Measurements from ENCODE around the gene DCANP1. TPM values are rescaled to one million over a fixed set of nuclear protein-coding genes. Genes with fewer than 3 reads are reported as not detected.

The DCANP1 gene
- total RNA-seq, 1 donor from 2014 or later = not detected

- no peak for DNase-seq (ENCODE audit: extremely low spot score, unreplicated experiment)
- H3K9me3 Mint-ChIP-seq = no peaks in the 10 kb centered on the region
- H3K36me3 Mint-ChIP-seq = no peaks in the 10 kb centered on the region
- no peak overlapping the region for H3K27ac Mint-ChIP-seq
- TF ChIP-seq, protein P1, sequence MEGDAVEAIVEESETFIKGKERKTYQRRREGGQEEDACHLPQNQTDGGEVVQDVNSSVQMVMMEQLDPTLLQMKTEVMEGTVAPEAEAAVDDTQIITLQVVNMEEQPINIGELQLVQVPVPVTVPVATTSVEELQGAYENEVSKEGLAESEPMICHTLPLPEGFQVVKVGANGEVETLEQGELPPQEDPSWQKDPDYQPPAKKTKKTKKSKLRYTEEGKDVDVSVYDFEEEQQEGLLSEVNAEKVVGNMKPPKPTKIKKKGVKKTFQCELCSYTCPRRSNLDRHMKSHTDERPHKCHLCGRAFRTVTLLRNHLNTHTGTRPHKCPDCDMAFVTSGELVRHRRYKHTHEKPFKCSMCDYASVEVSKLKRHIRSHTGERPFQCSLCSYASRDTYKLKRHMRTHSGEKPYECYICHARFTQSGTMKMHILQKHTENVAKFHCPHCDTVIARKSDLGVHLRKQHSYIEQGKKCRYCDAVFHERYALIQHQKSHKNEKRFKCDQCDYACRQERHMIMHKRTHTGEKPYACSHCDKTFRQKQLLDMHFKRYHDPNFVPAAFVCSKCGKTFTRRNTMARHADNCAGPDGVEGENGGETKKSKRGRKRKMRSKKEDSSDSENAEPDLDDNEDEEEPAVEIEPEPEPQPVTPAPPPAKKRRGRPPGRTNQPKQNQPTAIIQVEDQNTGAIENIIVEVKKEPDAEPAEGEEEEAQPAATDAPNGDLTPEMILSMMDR (conservative IDR thresholded peaks at IDR 0.05) = no peak
- no peak overlapping the region for H3K4me3 Mint-ChIP-seq
- H3K27me3 Mint-ChIP-seq = peaks cover 51% of the 10 kb centered on the region
- peaks cover 7% of the 10 kb centered on the region for H3K4me1 Mint-ChIP-seq (ENCODE audit: unreplicated experiment)
Observed at GRCh38 chr5:135458356-135458755, 11.2 kb upstream of the DCANP1 start.

- Mint-ChIP-seq H3K36me3 (no peaks in the 10 kb centered on the region), H3K4me1 (ENCODE audit: unreplicated experiment) (peaks cover 5% of the 10 kb centered on the region), H3K9me3 (no peaks in the 10 kb centered on the region), H3K27me3 (peaks cover 47% of the 10 kb centered on the region), H3K4me3 (no peak overlapping the region), H3K27ac (no peak overlapping the region)
- TF ChIP-seq, protein P1 (conservative IDR thresholded peaks at IDR 0.05) = peak; percentile 90
- no peak for DNase-seq (ENCODE audit: extremely low spot score, unreplicated experiment)
Observed at GRCh38 chr5:135457424-135458071, 10.4 kb upstream of the DCANP1 start.

DNA sequence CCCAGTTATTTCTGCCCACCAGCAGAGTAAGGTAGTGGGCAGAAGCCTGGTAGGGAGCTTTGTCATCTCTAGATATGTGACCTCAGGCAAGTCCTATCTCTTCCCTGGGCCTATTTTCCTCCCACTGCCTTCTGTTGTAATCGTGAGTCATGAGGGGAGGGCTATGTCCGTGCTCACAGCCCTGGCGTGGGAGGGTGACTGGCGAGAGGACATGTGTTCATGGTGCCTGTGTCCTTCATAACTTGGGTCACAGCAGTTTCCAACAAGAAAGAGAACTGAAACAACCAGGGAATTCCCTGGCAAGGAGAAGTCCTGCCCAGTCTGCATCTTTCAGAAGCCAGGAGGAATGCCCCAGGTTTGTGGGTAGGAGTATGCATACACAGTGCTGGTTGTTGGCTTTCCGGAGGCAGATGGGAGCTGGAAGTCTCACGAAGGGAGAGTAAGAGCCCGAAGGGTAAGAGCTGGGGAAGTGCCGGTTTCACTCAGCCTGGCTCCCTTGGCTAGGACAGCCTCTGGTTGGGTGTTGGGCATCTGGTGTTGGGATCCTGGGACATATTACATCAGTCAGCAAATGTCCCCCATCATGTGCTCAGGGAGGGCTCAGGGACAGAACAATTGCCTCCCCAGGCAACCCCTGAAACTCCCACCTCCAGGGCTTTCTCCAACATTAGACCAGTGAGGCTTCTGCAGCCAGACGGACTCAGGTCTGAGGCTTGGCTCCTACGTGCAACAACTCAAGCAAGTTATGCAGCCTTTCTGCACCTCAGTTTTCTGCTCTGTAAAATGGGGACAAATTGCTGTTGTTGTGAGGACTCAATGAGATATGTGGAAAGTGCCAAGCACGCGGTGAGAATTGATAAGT lies 9.3 kb upstream of the DCANP1 start:
- H3K9me3 Mint-ChIP-seq = no peaks in the 10 kb centered on the region
- DNase-seq (ENCODE audit: extremely low spot score, unreplicated experiment) = no peak
- H3K4me3 Mint-ChIP-seq = no peak overlapping the region
- peaks cover 38% of the 10 kb centered on the region for H3K27me3 Mint-ChIP-seq
- H3K27ac Mint-ChIP-seq = no peak overlapping the region
- H3K4me1 Mint-ChIP-seq (ENCODE audit: unreplicated experiment) = no peaks in the 10 kb centered on the region
- TF ChIP-seq, protein P1 (conservative IDR thresholded peaks at IDR 0.05) = no peak
- H3K36me3 Mint-ChIP-seq = no peaks in the 10 kb centered on the region

- DNase-seq (ENCODE audit: extremely low spot score, unreplicated experiment) = no peak
- Mint-ChIP-seq H3K27me3 (peaks cover 35% of the 10 kb centered on the region), H3K9me3 (no peaks in the 10 kb centered on the region), H3K4me1 (ENCODE audit: unreplicated experiment) (no peaks in the 10 kb centered on the region), H3K27ac (no peak overlapping the region), H3K36me3 (no peaks in the 10 kb centered on the region), H3K4me3 (no peak overlapping the region)
- TF ChIP-seq, protein P1 (conservative IDR thresholded peaks at IDR 0.05) = no peak
Observed at GRCh38 chr5:135455876-135456237, 8.7 kb upstream of the DCANP1 start.

- H3K4me3 Mint-ChIP-seq = no peak overlapping the region
- no peaks in the 10 kb centered on the region for H3K4me1 Mint-ChIP-seq (ENCODE audit: unreplicated experiment)
- TF ChIP-seq, protein P1 (conservative IDR thresholded peaks at IDR 0.05) = no peak
- H3K36me3 Mint-ChIP-seq = no peaks in the 10 kb centered on the region
- peaks cover 34% of the 10 kb centered on the region for H3K27me3 Mint-ChIP-seq
- no peaks in the 10 kb centered on the region for H3K9me3 Mint-ChIP-seq
- no peak overlapping the region for H3K27ac Mint-ChIP-seq
- no peak for DNase-seq (ENCODE audit: extremely low spot score, unreplicated experiment)
Observed at GRCh38 chr5:135454946-135455345, 7.8 kb upstream of the DCANP1 start.
